D721Med (cell line): Measurements from ENCODE around the gene LPAR5.

Source experiments
- DNase-seq: peaks from one replicate; pipeline ENCODE4 v3.0.0; 2011; ENCODE audit warnings: low spot score; ENCODE audit not compliant: insufficient read length
- FAIRE-seq: peaks from 2 replicates; lab custom pipeline; 2011; peaks lifted over from hg19 to GRCh38; lab: Jason Lieb, UNC
- TF ChIP-seq, protein P1 (sequence below): IDR thresholded peaks from 2 replicates; pipeline ENCODE4 v1.5.1; 2012; ENCODE audit warnings: mild to moderate bottlenecking, control low read depth; ENCODE audit not compliant: insufficient read depth; ENCODE audit errors: missing control alignments

Gene LPAR5

GRCh38 chr12:6627616-6628015, 8.1 kb downstream of the LPAR5 start:
- TF ChIP-seq, protein P1, sequence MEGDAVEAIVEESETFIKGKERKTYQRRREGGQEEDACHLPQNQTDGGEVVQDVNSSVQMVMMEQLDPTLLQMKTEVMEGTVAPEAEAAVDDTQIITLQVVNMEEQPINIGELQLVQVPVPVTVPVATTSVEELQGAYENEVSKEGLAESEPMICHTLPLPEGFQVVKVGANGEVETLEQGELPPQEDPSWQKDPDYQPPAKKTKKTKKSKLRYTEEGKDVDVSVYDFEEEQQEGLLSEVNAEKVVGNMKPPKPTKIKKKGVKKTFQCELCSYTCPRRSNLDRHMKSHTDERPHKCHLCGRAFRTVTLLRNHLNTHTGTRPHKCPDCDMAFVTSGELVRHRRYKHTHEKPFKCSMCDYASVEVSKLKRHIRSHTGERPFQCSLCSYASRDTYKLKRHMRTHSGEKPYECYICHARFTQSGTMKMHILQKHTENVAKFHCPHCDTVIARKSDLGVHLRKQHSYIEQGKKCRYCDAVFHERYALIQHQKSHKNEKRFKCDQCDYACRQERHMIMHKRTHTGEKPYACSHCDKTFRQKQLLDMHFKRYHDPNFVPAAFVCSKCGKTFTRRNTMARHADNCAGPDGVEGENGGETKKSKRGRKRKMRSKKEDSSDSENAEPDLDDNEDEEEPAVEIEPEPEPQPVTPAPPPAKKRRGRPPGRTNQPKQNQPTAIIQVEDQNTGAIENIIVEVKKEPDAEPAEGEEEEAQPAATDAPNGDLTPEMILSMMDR, result no peak
- no peak for FAIRE-seq
- no peak for DNase-seq

GRCh38 chr12:6626654-6627283, 9.0 kb downstream of the LPAR5 start:
- FAIRE-seq (no peak), DNase-seq (no peak)
- TF ChIP-seq, protein P1, result no peak

DNA sequence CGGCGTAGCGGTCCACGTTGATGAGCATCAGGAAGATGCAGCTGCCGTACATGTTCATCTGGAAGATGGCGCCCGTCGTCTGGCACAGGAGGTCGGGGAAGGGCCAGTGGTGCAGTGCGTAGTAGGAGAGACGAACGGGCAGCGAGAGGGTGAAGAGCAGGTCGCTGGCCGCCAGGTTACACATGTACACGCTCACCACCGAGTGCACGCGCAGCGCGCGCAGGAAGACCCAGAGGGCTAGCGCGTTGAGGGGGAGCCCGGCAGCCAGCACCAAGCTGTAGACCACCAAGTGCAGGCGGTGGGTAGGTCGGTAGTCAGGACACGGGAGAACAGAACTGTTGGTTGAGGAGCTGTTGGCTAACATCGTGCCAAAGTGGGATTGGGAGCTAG, 14.9 kb downstream of the LPAR5 start:
- TF ChIP-seq, protein P1, result no peak
- no peak for FAIRE-seq
- DNase-seq, result no peak

DNA sequence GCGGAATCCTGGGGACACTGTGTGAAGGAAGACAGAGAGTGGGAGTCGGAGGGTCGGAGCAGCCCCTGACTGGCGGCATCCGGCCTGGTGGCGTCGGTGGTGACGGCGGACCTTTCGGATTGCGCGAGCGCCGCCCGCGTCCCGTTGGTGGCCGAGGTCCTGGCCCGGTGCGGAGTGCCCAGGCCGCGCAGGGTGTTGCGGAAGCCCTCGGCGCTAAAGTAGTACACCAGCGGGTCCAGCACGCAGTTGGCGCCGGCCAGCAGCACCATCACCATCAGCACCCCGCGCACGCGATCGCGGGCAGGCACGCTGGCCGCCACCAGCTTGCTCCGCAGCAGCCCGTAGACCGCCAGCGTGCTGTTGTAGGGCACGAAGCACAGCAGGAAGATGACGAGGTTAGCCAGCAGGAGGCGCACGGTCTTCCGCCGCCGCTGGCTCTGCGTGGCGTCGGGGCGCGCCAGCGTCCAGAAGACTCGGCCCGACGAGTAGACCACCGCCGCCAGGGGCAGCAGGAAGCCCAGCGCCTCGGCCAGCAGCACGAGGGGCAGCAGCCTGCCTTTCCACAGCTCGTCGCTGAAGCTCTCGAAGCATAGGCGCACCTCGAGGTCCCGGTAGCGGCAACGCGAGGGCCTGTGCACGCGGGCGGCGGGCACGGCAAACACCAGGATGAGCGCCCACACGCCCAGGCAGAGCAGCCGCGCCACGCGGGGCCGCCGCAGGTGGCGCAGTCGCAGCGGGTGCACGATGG, 15.4 kb downstream of the LPAR5 start:
- DNase-seq, result no peak
- TF ChIP-seq, protein P1, result no peak
- FAIRE-seq, result no peak

DNA sequence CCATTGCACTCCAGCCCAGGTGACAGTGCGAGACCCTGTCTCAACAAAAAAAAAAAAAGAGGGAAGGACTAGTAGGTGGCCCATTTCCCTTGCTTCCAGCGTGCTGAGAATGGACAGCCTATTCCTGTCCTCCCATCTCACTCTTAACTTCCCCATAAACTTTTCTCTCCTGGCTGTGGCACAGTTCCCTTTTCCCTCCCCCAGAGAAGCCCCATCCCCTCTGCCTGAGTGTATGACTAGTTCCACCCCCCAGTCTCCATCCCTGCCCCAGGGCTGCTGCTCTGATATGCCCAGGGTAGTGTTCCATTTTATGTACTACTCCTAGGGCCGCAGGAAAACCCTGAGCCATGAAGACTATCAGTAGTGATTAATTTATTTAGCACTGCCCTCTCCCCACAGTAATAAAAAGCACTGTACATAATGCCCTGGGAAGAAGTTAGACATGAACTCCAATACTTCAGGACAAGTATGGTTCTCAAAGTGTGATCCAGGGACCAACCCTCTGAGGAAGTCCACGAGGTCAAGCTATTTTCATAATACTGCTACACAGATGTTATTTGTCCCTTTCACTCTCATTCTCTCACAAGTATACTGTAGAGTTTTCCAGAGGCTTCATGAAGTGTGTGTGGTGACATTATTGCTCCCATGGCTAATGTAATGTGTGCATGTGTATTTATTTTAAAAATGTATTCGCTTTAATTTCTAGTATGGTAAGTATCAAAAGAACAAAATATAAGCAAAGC, 17.1 kb downstream of the LPAR5 start:
- FAIRE-seq (no peak), DNase-seq (no peak)
- TF ChIP-seq, protein P1, result no peak

GRCh38 chr12:6615802-6616201, 20.0 kb downstream of the LPAR5 start:
- TF ChIP-seq, protein P1, result no peak
- no peak for FAIRE-seq

More at GRCh38 chr12:6615802-6616201, 20.0 kb downstream of the LPAR5 start:
- no peak for DNase-seq
